HepG2 (cell line): ENCODE results near the gene ZBTB43. TPM values are rescaled to one million over a fixed set of nuclear protein-coding genes. Genes with fewer than 3 reads are reported as not detected.
A peak's percentile ranks its signal among the peaks of the same experiment; 100 is the strongest.
"Not testable (repeated sequence)": the region's sequence is repeated elsewhere in the genome, so short reads cannot be mapped to it uniquely, and the experiment has no call there.

Experiments used
- ATF4 ChIP-seq, 2 experiments: fragments of 450-650 bp in 1 of 2; sonication (generic) in 1 of 2; formaldehyde crosslinking; IDR thresholded peaks; 2 replicates each; pipeline versions ENCODE4 v1.5.0 to v1.8.0; 2020 to 2022; ENCODE audit warnings: mild to moderate bottlenecking in 1 of 2, missing genetic modification reagents in 1 of 2
- CREB1 ChIP-seq, 2 experiments: fragments of 450-650 bp in 1 of 2; IDR thresholded peaks; 2 replicates each; pipeline ENCODE4 v1.6.1; 2016 to 2017; ENCODE audit warnings: control low read depth in 1 of 2, mild to moderate bottlenecking in 1 of 2, missing compliant biosample characterization in 1 of 2, missing genetic modification characterization in 1 of 2
- ERF ChIP-seq: IDR thresholded peaks from 2 replicates; pipeline ENCODE4 v1.6.1; 2018; ENCODE audit warnings: missing biosample characterization, missing genetic modification reagents
- FOSL2 ChIP-seq: sonication (generic); formaldehyde crosslinking; IDR thresholded peaks from 2 replicates; pipeline ENCODE4 v1.4.0; 2020; ENCODE audit warnings: missing genetic modification reagents
- HDAC1 ChIP-seq: sonication (generic); formaldehyde crosslinking; IDR thresholded peaks from 2 replicates; pipeline ENCODE4 v1.5.1; 2020; ENCODE audit warnings: mild to moderate bottlenecking, missing genetic modification reagents
- HDAC2 ChIP-seq: sonication (generic); formaldehyde crosslinking; IDR thresholded peaks from 2 replicates; pipeline ENCODE4 v1.4.0; 2020; ENCODE audit warnings: missing genetic modification reagents
- HNF1B ChIP-seq: sonication (generic); formaldehyde crosslinking; IDR thresholded peaks from 2 replicates; pipeline ENCODE4 v1.5.1; 2020; ENCODE audit warnings: mild to moderate bottlenecking, moderate library complexity, missing genetic modification reagents
- MIXL1 ChIP-seq: IDR thresholded peaks from 2 replicates; pipeline ENCODE4 v1.6.1; 2016
- POGZ ChIP-seq: sonication (generic); formaldehyde crosslinking; IDR thresholded peaks from 2 replicates; pipeline ENCODE4 v1.4.0; 2020; ENCODE audit warnings: mild to moderate bottlenecking, missing genetic modification reagents
- RXRB ChIP-seq: IDR thresholded peaks from 2 replicates; pipeline ENCODE4 v1.6.1; 2016; ENCODE audit warnings: borderline replicate concordance, missing genetic modification reagents, missing compliant biosample characterization
- SOX13 ChIP-seq, 3 experiments: fragments of 450-650 bp in 1 of 3; sonication (generic) in 1 of 3; formaldehyde crosslinking in 1 of 3; IDR thresholded peaks in 2 of 3; conservative IDR thresholded peaks in 1 of 3; 2 replicates each; pipeline versions ENCODE4 v1.5.0 to v1.6.1; 2016 to 2020; ENCODE audit warnings: antibody characterized with exemption in 1 of 3, mild to moderate bottlenecking in 1 of 3, missing compliant biosample characterization in 1 of 3, missing genetic modification reagents in 1 of 3, moderate library complexity in 1 of 3
- SOX5 ChIP-seq: IDR thresholded peaks from 2 replicates; pipeline ENCODE4 v1.6.1; 2016; ENCODE audit warnings: borderline replicate concordance
- SOX6 ChIP-seq, 2 experiments: fragments of 450-650 bp in 1 of 2; sonication (generic) in 1 of 2; formaldehyde crosslinking in 1 of 2; IDR thresholded peaks; 2 replicates each; pipeline versions ENCODE4 v1.4.0 to v1.6.1; 2017 to 2020; ENCODE audit warnings: antibody characterized with exemption in 1 of 2, mild to moderate bottlenecking in 1 of 2, missing genetic modification reagents in 1 of 2
- THRA ChIP-seq: sonication (generic); formaldehyde crosslinking; IDR thresholded peaks from 2 replicates; pipeline ENCODE4 v1.4.0; 2020; ENCODE audit warnings: missing genetic modification reagents, borderline replicate concordance
- ZNF331 ChIP-seq: sonication (generic); formaldehyde crosslinking; IDR thresholded peaks from 2 replicates; pipeline ENCODE4 v1.4.0; 2020; ENCODE audit warnings: missing genetic modification reagents
- ZNF644 ChIP-seq: IDR thresholded peaks from 2 replicates; pipeline ENCODE4 v1.6.1; 2016; ENCODE audit warnings: low read depth
- ZNF816 ChIP-seq: sonication (generic); formaldehyde crosslinking; IDR thresholded peaks from 2 replicates; pipeline ENCODE4 v1.8.0; 2022; ENCODE audit warnings: missing genetic modification reagents, mild to moderate bottlenecking, borderline replicate concordance
- polyA plus RNA-seq, 8 experiments: library from polyadenylated mRNA; depleted of rRNA in 3 of 8; stranded (reverse) in 7 of 8; unstranded in 1 of 8; fragments of >200 nt; fragmentation: Illumina TruSeq in 4 of 8; extraction: Trizol in 4 of 8; gene quantifications; 2 replicates each; pipeline versions ENCODE4 v1.2.1 to v1.2.3, GENCODE V29; 2011 to 2016; ENCODE audit warnings: low read depth in 4 of 8, missing spikeins in 1 of 8, mixed read lengths in 1 of 8; ENCODE audit not compliant: insufficient read depth in 1 of 8
- total RNA-seq, 5 experiments: library from RNA; depleted of rRNA; stranded (reverse); fragments of >200 nt; fragmentation: Illumina TruSeq; extraction: Trizol; gene quantifications; 2 replicates each; pipeline ENCODE4 v1.2.3, GENCODE V29; 2016; ENCODE audit warnings: low read depth in 1 of 5
- TF ChIP-seq, protein P1 (sequence below): sonication (generic); formaldehyde crosslinking; IDR thresholded peaks from 2 replicates; pipeline ENCODE4 v1.4.0; 2020; ENCODE audit warnings: mild to moderate bottlenecking, missing genetic modification reagents
- TF ChIP-seq, protein P2 (sequence below): sonication (generic); formaldehyde crosslinking; IDR thresholded peaks from 2 replicates; pipeline ENCODE4 v1.5.1; 2020; ENCODE audit warnings: mild to moderate bottlenecking, missing genetic modification reagents, moderate library complexity

Gene ZBTB43
- total and polyA plus RNA-seq, 2 of the 13 experiments (the other 11 are each of a cell fraction or from before 2014, with no cell fraction given) = 7.1 to 31.4 TPM

DNA sequence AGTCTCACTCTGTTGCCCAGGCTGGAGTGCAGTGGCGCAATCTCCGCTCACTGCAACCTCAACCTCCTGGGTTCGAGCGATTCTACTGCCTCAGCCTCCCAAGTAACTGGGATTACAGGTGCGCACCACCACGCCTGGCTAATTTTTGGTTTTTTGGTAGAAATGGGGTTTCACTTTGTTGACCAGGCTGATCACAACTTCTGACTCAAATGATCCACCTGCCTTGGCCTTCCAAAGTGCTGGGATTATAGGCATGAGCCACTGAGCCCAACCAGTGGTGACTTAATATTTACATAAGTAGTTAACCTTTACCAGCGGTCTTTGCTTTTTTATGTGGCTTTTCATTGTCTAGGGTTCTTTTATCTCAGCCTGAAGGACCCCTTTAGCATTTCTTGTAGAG, 19.2 kb downstream of the ZBTB43 start (continued):
- TF ChIP-seq CREB1, SOX6 (IDR thresholded peaks at IDR 0.05): not testable (repeated sequence)
- 0 out of 2 replicates have a peak, but pooled peaks have one; percentile 17 for TF ChIP-seq CREB1 (CRISPR knock-in tag; IDR thresholded peaks at IDR 0.05)
- TF ChIP-seq THRA (CRISPR knock-in tag) = 0 out of 2 replicates have a peak, but pooled peaks have one; percentile 24
- TF ChIP-seq FOSL2 = peak; percentile 40
- TF ChIP-seq SOX5 = peak; percentile 92
- TF ChIP-seq ZNF816 (CRISPR knock-in tag) = 0 out of 2 replicates have a peak, but pooled peaks have one; percentile 20
- 0 out of 4 replicates have a peak, but pooled peaks of 1 of the 2 experiments have one; percentile 34 for TF ChIP-seq ATF4 (CRISPR knock-in tag; IDR thresholded peaks at IDR 0.05)
- TF ChIP-seq HDAC2 (CRISPR knock-in tag) = peak; percentile 48
- TF ChIP-seq, protein P1, sequence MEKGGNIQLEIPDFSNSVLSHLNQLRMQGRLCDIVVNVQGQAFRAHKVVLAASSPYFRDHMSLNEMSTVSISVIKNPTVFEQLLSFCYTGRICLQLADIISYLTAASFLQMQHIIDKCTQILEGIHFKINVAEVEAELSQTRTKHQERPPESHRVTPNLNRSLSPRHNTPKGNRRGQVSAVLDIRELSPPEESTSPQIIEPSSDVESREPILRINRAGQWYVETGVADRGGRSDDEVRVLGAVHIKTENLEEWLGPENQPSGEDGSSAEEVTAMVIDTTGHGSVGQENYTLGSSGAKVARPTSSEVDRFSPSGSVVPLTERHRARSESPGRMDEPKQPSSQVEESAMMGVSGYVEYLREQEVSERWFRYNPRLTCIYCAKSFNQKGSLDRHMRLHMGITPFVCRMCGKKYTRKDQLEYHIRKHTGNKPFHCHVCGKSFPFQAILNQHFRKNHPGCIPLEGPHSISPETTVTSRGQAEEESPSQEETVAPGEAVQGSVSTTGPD (CRISPR knock-in tag) = peak; percentile 60; the same call in 1 of the 2 replicates
- peak; percentile 52; the same call in 1 of the 2 replicates for TF ChIP-seq POGZ (CRISPR knock-in tag)
- peak; percentile 33; the same call in 1 of the 2 replicates for TF ChIP-seq HDAC1
- TF ChIP-seq HNF1B = 0 out of 2 replicates have a peak, but pooled peaks have one; percentile 51
- 0 out of 2 replicates have a peak, but pooled peaks have one; percentile 34 for TF ChIP-seq ERF (CRISPR knock-in tag)
- TF ChIP-seq SOX13 (IDR thresholded peaks at IDR 0.05) = peak; percentile 36; the same call in 1 of the 2 replicates
- TF ChIP-seq SOX13 (CRISPR knock-in tag; conservative IDR thresholded peaks at IDR 0.05 in 1 of 2, IDR thresholded peaks at IDR 0.05 in 1 of 2) = peak in 1 of 2 experiments; percentile 92; a peak in 2 of 4 replicates
- peak; percentile 60; the same call in 1 of the 2 replicates for TF ChIP-seq MIXL1 (CRISPR knock-in tag)
- peak; percentile 94 for TF ChIP-seq SOX6 (CRISPR knock-in tag; IDR thresholded peaks at IDR 0.05)
- TF ChIP-seq, protein P2, sequence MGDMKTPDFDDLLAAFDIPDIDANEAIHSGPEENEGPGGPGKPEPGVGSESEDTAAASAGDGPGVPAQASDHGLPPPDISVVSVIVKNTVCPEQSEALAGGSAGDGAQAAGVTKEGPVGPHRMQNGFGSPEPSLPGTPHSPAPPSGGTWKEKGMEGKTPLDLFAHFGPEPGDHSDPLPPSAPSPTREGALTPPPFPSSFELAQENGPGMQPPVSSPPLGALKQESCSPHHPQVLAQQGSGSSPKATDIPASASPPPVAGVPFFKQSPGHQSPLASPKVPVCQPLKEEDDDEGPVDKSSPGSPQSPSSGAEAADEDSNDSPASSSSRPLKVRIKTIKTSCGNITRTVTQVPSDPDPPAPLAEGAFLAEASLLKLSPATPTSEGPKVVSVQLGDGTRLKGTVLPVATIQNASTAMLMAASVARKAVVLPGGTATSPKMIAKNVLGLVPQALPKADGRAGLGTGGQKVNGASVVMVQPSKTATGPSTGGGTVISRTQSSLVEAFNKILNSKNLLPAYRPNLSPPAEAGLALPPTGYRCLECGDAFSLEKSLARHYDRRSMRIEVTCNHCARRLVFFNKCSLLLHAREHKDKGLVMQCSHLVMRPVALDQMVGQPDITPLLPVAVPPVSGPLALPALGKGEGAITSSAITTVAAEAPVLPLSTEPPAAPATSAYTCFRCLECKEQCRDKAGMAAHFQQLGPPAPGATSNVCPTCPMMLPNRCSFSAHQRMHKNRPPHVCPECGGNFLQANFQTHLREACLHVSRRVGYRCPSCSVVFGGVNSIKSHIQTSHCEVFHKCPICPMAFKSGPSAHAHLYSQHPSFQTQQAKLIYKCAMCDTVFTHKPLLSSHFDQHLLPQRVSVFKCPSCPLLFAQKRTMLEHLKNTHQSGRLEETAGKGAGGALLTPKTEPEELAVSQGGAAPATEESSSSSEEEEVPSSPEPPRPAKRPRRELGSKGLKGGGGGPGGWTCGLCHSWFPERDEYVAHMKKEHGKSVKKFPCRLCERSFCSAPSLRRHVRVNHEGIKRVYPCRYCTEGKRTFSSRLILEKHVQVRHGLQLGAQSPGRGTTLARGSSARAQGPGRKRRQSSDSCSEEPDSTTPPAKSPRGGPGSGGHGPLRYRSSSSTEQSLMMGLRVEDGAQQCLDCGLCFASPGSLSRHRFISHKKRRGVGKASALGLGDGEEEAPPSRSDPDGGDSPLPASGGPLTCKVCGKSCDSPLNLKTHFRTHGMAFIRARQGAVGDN (CRISPR knock-in tag) = 0 out of 2 replicates have a peak, but pooled peaks have one; percentile 12
- 0 out of 2 replicates have a peak, but pooled peaks have one; percentile 63 for TF ChIP-seq ZNF644
- 0 out of 2 replicates have a peak, but pooled peaks have one; percentile 56 for TF ChIP-seq ZNF331 (CRISPR knock-in tag)
- TF ChIP-seq RXRB (CRISPR knock-in tag) = peak; percentile 41; the same call in 1 of the 2 replicates
